ENCODE results near the gene FRMPD2.

DNA sequence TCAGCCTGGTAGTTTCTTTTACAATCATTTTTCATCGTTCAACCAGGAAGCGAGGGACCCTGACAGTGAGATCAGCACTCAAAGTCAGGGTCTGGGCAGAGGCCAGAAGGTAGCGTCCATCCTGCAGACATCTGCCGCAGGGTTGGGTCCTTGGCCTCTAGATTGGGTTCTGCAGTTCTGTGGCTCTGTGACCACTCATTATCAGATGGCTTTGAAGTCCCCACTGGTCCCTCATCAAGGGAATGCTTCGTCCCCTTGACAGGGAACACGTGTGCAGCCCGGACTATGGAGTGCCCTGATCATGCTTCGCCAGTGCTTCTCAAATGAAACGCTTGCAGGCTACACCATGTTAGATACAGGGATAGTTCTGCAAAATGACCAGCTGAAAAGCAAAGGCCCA lies 64.1 kb downstream of the FRMPD2 start:
- TF ChIP-seq, protein P1, sequence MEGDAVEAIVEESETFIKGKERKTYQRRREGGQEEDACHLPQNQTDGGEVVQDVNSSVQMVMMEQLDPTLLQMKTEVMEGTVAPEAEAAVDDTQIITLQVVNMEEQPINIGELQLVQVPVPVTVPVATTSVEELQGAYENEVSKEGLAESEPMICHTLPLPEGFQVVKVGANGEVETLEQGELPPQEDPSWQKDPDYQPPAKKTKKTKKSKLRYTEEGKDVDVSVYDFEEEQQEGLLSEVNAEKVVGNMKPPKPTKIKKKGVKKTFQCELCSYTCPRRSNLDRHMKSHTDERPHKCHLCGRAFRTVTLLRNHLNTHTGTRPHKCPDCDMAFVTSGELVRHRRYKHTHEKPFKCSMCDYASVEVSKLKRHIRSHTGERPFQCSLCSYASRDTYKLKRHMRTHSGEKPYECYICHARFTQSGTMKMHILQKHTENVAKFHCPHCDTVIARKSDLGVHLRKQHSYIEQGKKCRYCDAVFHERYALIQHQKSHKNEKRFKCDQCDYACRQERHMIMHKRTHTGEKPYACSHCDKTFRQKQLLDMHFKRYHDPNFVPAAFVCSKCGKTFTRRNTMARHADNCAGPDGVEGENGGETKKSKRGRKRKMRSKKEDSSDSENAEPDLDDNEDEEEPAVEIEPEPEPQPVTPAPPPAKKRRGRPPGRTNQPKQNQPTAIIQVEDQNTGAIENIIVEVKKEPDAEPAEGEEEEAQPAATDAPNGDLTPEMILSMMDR (IDR thresholded peaks at IDR 0.05; ENCODE audit: low read depth, low read length, poor library complexity, severe bottlenecking): no peak
- TF ChIP-seq EZH2phosphoT487 (IDR thresholded peaks at IDR 0.05; ENCODE audit: borderline replicate concordance, low read length): no peak

Measured in DOHH2 (cell line).